ENCODE results near the gene MAGI2. TPM values are rescaled to one million over a fixed set of nuclear protein-coding genes. Genes with fewer than 3 reads are reported as not detected.

The MAGI2 gene
- total RNA-seq, 1 experiment from 2014 or later, result 0.22 TPM

DNA sequence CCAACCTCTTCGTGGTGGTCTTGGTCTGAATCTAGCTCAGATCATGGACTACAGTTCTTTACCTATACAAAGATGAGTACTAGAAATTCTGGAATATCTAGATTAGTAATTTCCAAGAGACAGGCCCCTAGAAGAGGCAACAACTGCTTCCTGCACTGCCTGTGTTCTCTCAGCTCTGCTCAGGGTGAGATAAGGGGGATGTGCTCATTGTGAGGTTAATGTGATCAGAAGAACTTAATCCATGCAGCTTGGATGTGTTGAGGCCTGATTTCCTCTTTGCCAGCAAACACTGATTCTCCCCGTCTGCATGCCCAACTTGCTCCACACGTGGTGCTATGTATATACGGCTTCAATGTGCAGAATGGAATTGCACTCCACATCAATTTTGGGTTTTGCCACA is 1386.9 kb downstream of the MAGI2 start:
- TF ChIP-seq TCF7L2 (IDR thresholded peaks at IDR 0.05; ENCODE audit: borderline replicate concordance, extremely low read depth, insufficient read depth, insufficient read length) (no peak), EZH2 (IDR thresholded peaks at IDR 0.05) (no peak), YY1 (IDR thresholded peaks at IDR 0.05; ENCODE audit: extremely low read depth, insufficient replicate concordance, low read depth, low read length) (no peak), CEBPB (IDR thresholded peaks at IDR 0.05; ENCODE audit: low read depth) (no peak), CBX3 (IDR thresholded peaks at IDR 0.05; ENCODE audit: low read depth) (no peak), ZNF274 (IDR thresholded peaks at IDR 0.05; ENCODE audit: low read depth, low read length) (no peak), REST (IDR thresholded peaks at IDR 0.05; ENCODE audit: low read depth) (no peak), ZFX (IDR thresholded peaks at IDR 0.05) (no peak), ATF3 (IDR thresholded peaks at IDR 0.05) (no peak), SP1 (IDR thresholded peaks at IDR 0.05; ENCODE audit: low read depth) (no peak), POLR2A (IDR thresholded peaks at IDR 0.05; ENCODE audit: borderline replicate concordance, extremely low read depth, insufficient read depth, insufficient read length) (no peak), JUND (IDR thresholded peaks at IDR 0.05) (no peak), RAD21 (IDR thresholded peaks at IDR 0.05; ENCODE audit: low read depth) (no peak), SIN3A (IDR thresholded peaks at IDR 0.05; ENCODE audit: low read depth) (no peak)
- TF ChIP-seq, protein P1, sequence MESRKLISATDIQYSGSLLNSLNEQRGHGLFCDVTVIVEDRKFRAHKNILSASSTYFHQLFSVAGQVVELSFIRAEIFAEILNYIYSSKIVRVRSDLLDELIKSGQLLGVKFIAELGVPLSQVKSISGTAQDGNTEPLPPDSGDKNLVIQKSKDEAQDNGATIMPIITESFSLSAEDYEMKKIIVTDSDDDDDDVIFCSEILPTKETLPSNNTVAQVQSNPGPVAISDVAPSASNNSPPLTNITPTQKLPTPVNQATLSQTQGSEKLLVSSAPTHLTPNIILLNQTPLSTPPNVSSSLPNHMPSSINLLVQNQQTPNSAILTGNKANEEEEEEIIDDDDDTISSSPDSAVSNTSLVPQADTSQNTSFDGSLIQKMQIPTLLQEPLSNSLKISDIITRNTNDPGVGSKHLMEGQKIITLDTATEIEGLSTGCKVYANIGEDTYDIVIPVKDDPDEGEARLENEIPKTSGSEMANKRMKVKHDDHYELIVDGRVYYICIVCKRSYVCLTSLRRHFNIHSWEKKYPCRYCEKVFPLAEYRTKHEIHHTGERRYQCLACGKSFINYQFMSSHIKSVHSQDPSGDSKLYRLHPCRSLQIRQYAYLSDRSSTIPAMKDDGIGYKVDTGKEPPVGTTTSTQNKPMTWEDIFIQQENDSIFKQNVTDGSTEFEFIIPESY (IDR thresholded peaks at IDR 0.05; ENCODE audit: extremely low read depth, insufficient replicate concordance, low read length), result no peak
- H3K36me3 ChIP-seq (ENCODE audit: control insufficient read depth in 1 of 2, insufficient read depth in 2 of 2, low read length in 2 of 2), result no peaks in the 10 kb centered on the region
- DNase-seq (ENCODE audit: low read depth, low spot score) (no peak), ATAC-seq (no peak)
- H3K9me2 ChIP-seq (ENCODE audit: insufficient read depth), result no peaks in the 10 kb centered on the region
- ChIA-PET CTCF (no interaction called here), RAD21 (ENCODE audit: low non-redundant PET in 1 of 2, low total read pairs in 2 of 2, uncharacterized antibody in 2 of 2, unreplicated experiment in 2 of 2) (no interaction called here), POLR2A (no interaction called here)
- H3K9ac ChIP-seq (ENCODE audit: low read length), result no peak overlapping the region
- no TSS peak for BruUV-seq (replicated peaks)
- H3K4me1 ChIP-seq (ENCODE audit: control insufficient read depth in 1 of 2, insufficient read depth in 2 of 2, low read length in 2 of 2), result no peaks in the 10 kb centered on the region
- H3K27ac ChIP-seq (ENCODE audit: low read depth, low read length), result no peak overlapping the region
- intact Hi-C loops (cut with micrococcal nuclease), result no loop called here
- no peak overlapping the region for H2AFZ ChIP-seq (ENCODE audit: low read depth, low read length, poor library complexity, severe bottlenecking)
- no peaks in the 10 kb centered on the region for H3K9me3 ChIP-seq (ENCODE audit: control insufficient read depth in 1 of 2, insufficient read depth in 1 of 2, low read depth in 1 of 2, low read length in 2 of 2)
- no peaks in the 10 kb centered on the region for H3K79me2 ChIP-seq (ENCODE audit: insufficient read depth, low read length)
- H3K27me3 ChIP-seq (ENCODE audit: insufficient read depth, low read length), result no peaks in the 10 kb centered on the region
- H3K4me3 ChIP-seq (replicated peaks in 1 of 2; ENCODE audit: low read depth in 1 of 2, low read length in 2 of 2), result no peak overlapping the region
- no peaks in the 10 kb centered on the region for H4K20me1 ChIP-seq (ENCODE audit: insufficient read depth)
- no peak overlapping the region for H3K4me2 ChIP-seq (ENCODE audit: low read length)
